Liver (tissue), 9 donors: Measurements from ENCODE around the gene IRF3. TPM values are rescaled to one million over a fixed set of nuclear protein-coding genes. Genes with fewer than 3 reads are reported as not detected.
"Not testable (repeated sequence)": the region's sequence is repeated elsewhere in the genome, so short reads cannot be mapped to it uniquely, and the experiment has no call there.

ENCODE experiments used
- DNase-seq: peaks from one replicate; pipeline ENCODE4 v3.0.0-alpha.2; 2017; ENCODE audit warnings: low spot score
- H3K27ac ChIP-seq, 2 donors: one replicate each; pipeline ENCODE4 v1.7.0; 2013; ENCODE audit warnings: inconsistent platforms in 2 of 2, low read length in 2 of 2, control low read depth in 1 of 2, low read depth in 1 of 2, mild to moderate bottlenecking in 1 of 2
- H3K27me3 ChIP-seq, 4 donors: one replicate each; pipeline versions ENCODE4 v1.6.1 to v1.7.0; 2013; ENCODE audit warnings: low read length in 3 of 4, inconsistent platforms in 1 of 4, mild to moderate bottlenecking in 1 of 4, moderate library complexity in 1 of 4; ENCODE audit not compliant: control insufficient read depth in 4 of 4, insufficient read depth in 4 of 4
- H3K36me3 ChIP-seq, 4 donors: one replicate each; pipeline versions ENCODE4 v1.6.1 to v1.7.0; 2013; ENCODE audit warnings: low read length in 3 of 4, mild to moderate bottlenecking in 3 of 4, low read depth in 1 of 4, moderate library complexity in 1 of 4; ENCODE audit not compliant: control insufficient read depth in 4 of 4, insufficient read depth in 3 of 4
- H3K4me1 ChIP-seq, 4 donors: one replicate each; pipeline versions ENCODE4 v1.6.1 to v1.7.0; 2013; ENCODE audit warnings: low read length in 3 of 4, mild to moderate bottlenecking in 3 of 4, moderate library complexity in 1 of 4; ENCODE audit not compliant: control insufficient read depth in 4 of 4, insufficient read depth in 4 of 4
- H3K4me3 ChIP-seq, 3 donors: one replicate each; pipeline versions ENCODE4 v1.6.1 to v1.7.0; 2013; ENCODE audit warnings: low read length in 3 of 3, control low read depth in 1 of 3, low read depth in 1 of 3, mild to moderate bottlenecking in 1 of 3
- H3K9ac ChIP-seq, 2 donors: one replicate each; pipeline ENCODE4 v1.7.0; 2013; ENCODE audit warnings: low read length in 2 of 2, mild to moderate bottlenecking in 2 of 2, moderate library complexity in 2 of 2, control low read depth in 1 of 2, low read depth in 1 of 2
- H3K9me3 ChIP-seq, 4 donors: one replicate each; pipeline versions ENCODE4 v1.6.1 to v1.7.0; 2013; ENCODE audit warnings: low read length in 3 of 4; ENCODE audit not compliant: control insufficient read depth in 4 of 4
- FOXA1 ChIP-seq: IDR thresholded peaks from 2 replicates; pipeline ENCODE4 v1.6.1; 2016; ENCODE audit warnings: antibody characterized with exemption
- FOXA2 ChIP-seq: IDR thresholded peaks from 2 replicates; pipeline ENCODE4 v1.6.1; 2016; ENCODE audit warnings: antibody characterized with exemption
- GABPA ChIP-seq, 2 donors: IDR thresholded peaks in 1 of 2; conservative IDR thresholded peaks in 1 of 2; 2 replicates each; pipeline ENCODE4 v1.6.1; 2016; ENCODE audit warnings: antibody characterized with exemption in 2 of 2, mild to moderate bottlenecking in 1 of 2, moderate library complexity in 1 of 2
- HNF4A ChIP-seq, 2 donors: conservative IDR thresholded peaks; 2 replicates each; pipeline ENCODE4 v1.6.1; 2016; ENCODE audit warnings: antibody characterized with exemption in 2 of 2, mild to moderate bottlenecking in 2 of 2
- HNF4G ChIP-seq: IDR thresholded peaks from 2 replicates; pipeline ENCODE4 v1.6.1; 2016; ENCODE audit warnings: antibody characterized with exemption
- JUND ChIP-seq, 2 donors: IDR thresholded peaks; 2 replicates each; pipeline ENCODE4 v1.6.1; 2016; ENCODE audit warnings: antibody characterized with exemption in 2 of 2
- NR2F2 ChIP-seq: IDR thresholded peaks from 2 replicates; pipeline ENCODE4 v1.6.1; 2016; ENCODE audit warnings: antibody characterized with exemption
- RAD21 ChIP-seq, 2 donors: IDR thresholded peaks; 2 replicates each; pipeline ENCODE4 v1.6.1; 2016; ENCODE audit warnings: antibody characterized with exemption in 2 of 2, mild to moderate bottlenecking in 2 of 2
- RXRA ChIP-seq, 2 donors: IDR thresholded peaks; 2 replicates each; pipeline ENCODE4 v1.6.1; 2017 to 2018; ENCODE audit warnings: antibody characterized with exemption in 2 of 2, mild to moderate bottlenecking in 1 of 2
- YY1 ChIP-seq: IDR thresholded peaks from 2 replicates; pipeline ENCODE4 v1.6.1; 2016; ENCODE audit warnings: antibody characterized with exemption, mild to moderate bottlenecking
- WGBS: extraction: QIAGEN DNeasy Blood & Tissue Kit; methylation state at CpG from one replicate; pipeline ENCODE4 v1.1.7; 2013; 5-methylcytosine and 5-hydroxymethylcytosine counted together
- polyA plus RNA-seq, 2 donors: library from polyadenylated mRNA; stranded (reverse) in 1 of 2; unstranded in 1 of 2; fragments of 200-250 nt in 1 of 2; fragments of >200 nt in 1 of 2; fragmentation: Nextera tagmentation in 1 of 2; extraction: Ambion mirVana in 1 of 2; gene quantifications; one replicate each; pipeline versions ENCODE4 v1.2.1 to v1.2.3, GENCODE V29; 2013 to 2015
- total RNA-seq, 2 donors: library from RNA; depleted of rRNA; stranded (reverse); fragments of >200 nt; gene quantifications; one replicate each; pipeline ENCODE4 v1.2.3, GENCODE V29; 2014
- TF ChIP-seq, protein P1 (sequence below): IDR thresholded peaks from 2 replicates; pipeline ENCODE4 v1.6.1; 2016; ENCODE audit warnings: antibody characterized with exemption
- TF ChIP-seq, protein P2 (sequence below): fragments of 150-350 bp; IDR thresholded peaks from 2 replicates; pipeline ENCODE4 v1.5.1; 2017; ENCODE audit warnings: improper control_type of control experiment, low read depth, low read length; ENCODE audit not compliant: missing input control
- TF ChIP-seq, protein P3 (sequence below): IDR thresholded peaks from 2 replicates; pipeline ENCODE4 v1.6.1; 2016; ENCODE audit warnings: antibody characterized with exemption, mild to moderate bottlenecking
- donor health status: healthy.
- donor health status: healthy.
- donor health status: healthy.
- donor health status: healthy.
- donor health status: healthy.

Gene IRF3
- total and polyA plus RNA-seq, 4 donors, result 18.2 to 33.6 (median 28.1) TPM

DNA sequence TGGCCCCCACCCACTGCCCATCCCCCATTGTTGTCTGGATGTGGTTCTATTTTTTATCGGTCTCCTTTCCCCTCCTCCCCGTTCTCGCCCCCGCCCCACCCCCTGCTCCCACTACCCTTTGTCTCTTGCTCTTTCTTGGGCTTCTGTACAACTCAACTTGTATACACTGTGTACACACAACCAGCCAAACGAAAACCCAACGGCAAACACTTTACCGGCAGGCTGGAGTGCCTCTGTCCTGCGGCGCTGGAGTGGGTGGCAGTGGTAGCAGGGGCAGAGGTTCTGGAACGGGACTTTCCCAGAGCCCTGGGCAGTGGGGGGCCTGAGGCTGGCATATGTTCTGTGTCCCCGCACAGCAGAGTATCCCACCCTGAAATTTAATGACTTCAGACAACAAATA lies 39.4 kb downstream of the IRF3 start:
- DNase-seq, result no peak
- H3K27ac ChIP-seq, result no peak overlapping the region

DNA sequence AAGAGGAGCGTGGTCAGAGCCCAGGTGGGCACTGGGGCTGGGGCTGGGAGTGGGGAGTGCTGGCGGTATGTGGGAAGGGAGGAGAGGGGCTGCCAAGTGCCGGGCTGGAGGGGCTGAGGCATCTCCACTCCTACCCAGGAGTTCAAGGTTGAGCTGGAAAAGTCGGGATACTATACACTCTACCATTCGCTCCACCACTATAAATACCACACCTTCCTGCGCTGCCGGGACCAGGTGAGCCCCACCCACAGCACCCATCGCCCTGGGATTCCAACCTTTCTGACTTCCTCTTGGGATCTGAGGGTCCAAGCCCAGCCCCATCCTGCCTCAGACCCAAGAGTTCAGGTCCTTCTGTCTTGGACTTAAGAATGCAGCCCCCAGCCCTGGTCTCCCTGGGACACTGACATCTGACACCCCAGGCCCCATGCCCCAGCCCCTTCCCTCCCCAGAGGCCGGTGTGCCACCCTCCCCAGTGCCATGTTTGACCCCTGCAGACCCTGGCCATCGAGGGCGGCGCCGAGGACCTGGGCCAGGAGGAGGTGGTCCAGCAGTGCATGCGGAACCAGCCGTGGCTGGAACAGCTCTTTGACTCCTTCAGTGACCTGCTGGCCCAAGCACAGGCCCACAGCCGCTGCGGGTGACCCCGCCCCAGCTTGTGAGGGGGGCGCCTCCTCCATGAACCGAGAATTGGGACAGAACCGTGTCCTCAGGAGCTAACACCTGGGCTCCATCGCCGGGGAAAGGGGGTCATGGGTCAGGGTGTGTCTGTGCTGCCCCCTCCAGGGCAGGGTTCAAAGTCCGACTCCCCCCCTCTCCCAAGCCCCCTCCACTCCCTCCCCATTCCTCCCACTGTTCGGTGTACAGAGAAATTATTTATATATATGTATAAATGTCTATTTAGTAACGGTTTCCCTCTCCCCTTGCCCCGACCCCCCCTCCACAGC lies 40.4 kb downstream of the IRF3 start:
- H3K27ac ChIP-seq, result no peak overlapping the region
- H3K4me1 ChIP-seq, result no peaks in the 10 kb centered on the region
- DNase-seq, result no peak
- peaks cover 2 to 20% (median 9%) of the 10 kb centered on the region in 4 donors for H3K36me3 ChIP-seq
- H3K27me3 ChIP-seq, result no peaks in the 10 kb centered on the region
- TF ChIP-seq, protein P1, sequence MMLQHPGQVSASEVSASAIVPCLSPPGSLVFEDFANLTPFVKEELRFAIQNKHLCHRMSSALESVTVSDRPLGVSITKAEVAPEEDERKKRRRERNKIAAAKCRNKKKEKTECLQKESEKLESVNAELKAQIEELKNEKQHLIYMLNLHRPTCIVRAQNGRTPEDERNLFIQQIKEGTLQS, result no peak
- no peak for TF ChIP-seq YY1
- TF ChIP-seq HNF4A (conservative IDR thresholded peaks at IDR 0.05), result no peak
- TF ChIP-seq FOXA1, result no peak
- TF ChIP-seq, protein P2, sequence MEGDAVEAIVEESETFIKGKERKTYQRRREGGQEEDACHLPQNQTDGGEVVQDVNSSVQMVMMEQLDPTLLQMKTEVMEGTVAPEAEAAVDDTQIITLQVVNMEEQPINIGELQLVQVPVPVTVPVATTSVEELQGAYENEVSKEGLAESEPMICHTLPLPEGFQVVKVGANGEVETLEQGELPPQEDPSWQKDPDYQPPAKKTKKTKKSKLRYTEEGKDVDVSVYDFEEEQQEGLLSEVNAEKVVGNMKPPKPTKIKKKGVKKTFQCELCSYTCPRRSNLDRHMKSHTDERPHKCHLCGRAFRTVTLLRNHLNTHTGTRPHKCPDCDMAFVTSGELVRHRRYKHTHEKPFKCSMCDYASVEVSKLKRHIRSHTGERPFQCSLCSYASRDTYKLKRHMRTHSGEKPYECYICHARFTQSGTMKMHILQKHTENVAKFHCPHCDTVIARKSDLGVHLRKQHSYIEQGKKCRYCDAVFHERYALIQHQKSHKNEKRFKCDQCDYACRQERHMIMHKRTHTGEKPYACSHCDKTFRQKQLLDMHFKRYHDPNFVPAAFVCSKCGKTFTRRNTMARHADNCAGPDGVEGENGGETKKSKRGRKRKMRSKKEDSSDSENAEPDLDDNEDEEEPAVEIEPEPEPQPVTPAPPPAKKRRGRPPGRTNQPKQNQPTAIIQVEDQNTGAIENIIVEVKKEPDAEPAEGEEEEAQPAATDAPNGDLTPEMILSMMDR, result no peak
- no peak for TF ChIP-seq HNF4G
- TF ChIP-seq, protein P3, sequence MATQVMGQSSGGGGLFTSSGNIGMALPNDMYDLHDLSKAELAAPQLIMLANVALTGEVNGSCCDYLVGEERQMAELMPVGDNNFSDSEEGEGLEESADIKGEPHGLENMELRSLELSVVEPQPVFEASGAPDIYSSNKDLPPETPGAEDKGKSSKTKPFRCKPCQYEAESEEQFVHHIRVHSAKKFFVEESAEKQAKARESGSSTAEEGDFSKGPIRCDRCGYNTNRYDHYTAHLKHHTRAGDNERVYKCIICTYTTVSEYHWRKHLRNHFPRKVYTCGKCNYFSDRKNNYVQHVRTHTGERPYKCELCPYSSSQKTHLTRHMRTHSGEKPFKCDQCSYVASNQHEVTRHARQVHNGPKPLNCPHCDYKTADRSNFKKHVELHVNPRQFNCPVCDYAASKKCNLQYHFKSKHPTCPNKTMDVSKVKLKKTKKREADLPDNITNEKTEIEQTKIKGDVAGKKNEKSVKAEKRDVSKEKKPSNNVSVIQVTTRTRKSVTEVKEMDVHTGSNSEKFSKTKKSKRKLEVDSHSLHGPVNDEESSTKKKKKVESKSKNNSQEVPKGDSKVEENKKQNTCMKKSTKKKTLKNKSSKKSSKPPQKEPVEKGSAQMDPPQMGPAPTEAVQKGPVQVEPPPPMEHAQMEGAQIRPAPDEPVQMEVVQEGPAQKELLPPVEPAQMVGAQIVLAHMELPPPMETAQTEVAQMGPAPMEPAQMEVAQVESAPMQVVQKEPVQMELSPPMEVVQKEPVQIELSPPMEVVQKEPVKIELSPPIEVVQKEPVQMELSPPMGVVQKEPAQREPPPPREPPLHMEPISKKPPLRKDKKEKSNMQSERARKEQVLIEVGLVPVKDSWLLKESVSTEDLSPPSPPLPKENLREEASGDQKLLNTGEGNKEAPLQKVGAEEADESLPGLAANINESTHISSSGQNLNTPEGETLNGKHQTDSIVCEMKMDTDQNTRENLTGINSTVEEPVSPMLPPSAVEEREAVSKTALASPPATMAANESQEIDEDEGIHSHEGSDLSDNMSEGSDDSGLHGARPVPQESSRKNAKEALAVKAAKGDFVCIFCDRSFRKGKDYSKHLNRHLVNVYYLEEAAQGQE, result no peak
- no peak for TF ChIP-seq RAD21 (IDR thresholded peaks at IDR 0.05)
- no peak for TF ChIP-seq FOXA2
- TF ChIP-seq RXRA (IDR thresholded peaks at IDR 0.05), result no peak
- no peak for TF ChIP-seq JUND (IDR thresholded peaks at IDR 0.05)
- no peak for TF ChIP-seq GABPA (IDR thresholded peaks at IDR 0.05 in 1 of 2, conservative IDR thresholded peaks at IDR 0.05 in 1 of 2)
- no peak overlapping the region for H3K4me3 ChIP-seq
- no peak overlapping the region for H3K9ac ChIP-seq
- WGBS, result 88% methylated on average over 27 of the region's 27 CpGs
- no peaks in the 10 kb centered on the region for H3K9me3 ChIP-seq

More for the DNA sequence above, 39.4 kb downstream of the IRF3 start:
- Histone ChIP-seq H3K9me3 (no peaks in the 10 kb centered on the region), H3K9ac (no peak overlapping the region), H3K36me3 (peaks cover 2 to 20% (median 8%) of the 10 kb centered on the region in 4 donors), H3K27me3 (no peaks in the 10 kb centered on the region), H3K4me3 (no peak overlapping the region), H3K4me1 (no peaks in the 10 kb centered on the region)
- WGBS, result 90% methylated on average over 11 of the region's 11 CpGs
- no peak for TF ChIP-seq NR2F2
- no peak for TF ChIP-seq FOXA2

DNA sequence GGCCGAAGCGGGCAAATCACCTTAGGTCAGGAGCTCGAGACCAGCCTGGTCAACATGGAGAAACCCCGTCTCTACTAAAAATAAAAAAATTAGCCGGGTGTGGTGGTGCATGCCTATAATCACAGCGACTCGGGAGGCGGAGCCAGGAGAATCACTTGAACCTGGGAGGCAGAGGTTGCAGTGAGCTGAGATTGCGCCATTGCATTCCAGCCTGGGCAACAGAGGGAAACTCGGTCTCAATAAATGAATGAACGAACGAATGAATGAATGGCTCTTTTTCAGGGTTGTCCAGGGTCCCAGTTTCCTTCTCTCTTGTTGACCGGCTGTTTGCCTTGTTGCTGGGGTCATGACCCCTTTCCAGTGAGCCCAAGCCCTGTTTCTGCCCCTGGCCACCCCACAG lies 47.8 kb downstream of the IRF3 start:
- DNase-seq, H3K4me3 ChIP-seq, H3K9ac ChIP-seq, H3K9me3 ChIP-seq, H3K27me3 ChIP-seq, H3K4me1 ChIP-seq, H3K27ac ChIP-seq: not testable (repeated sequence)
- WGBS, result 93% methylated on average over 13 of the region's 13 CpGs
- peaks cover 8 to 43% (median 14%) of the 10 kb centered on the region in 4 donors for H3K36me3 ChIP-seq
